HG03520 (cell line): ENCODE data around the gene NDUFAF7.
"Not testable (repeated sequence)": the region's sequence is repeated elsewhere in the genome, so short reads cannot be mapped to it uniquely, and the experiment has no call there.

ENCODE experiments used
- ATAC-seq: cut with Tn5 transposase; IDR thresholded peaks from one replicate; pipeline ENCODE4 v1.9.1; 2021; ENCODE audit warnings: mild to moderate bottlenecking, moderate library complexity; ENCODE audit not compliant: unreplicated experiment

The NDUFAF7 gene

GRCh38 chr2:37211939-37212338 is 19.5 kb upstream of the NDUFAF7 start:
- no peak for ATAC-seq

GRCh38 chr2:37215250-37215649 is 16.2 kb upstream of the NDUFAF7 start:
- no peak for ATAC-seq

GRCh38 chr2:37219046-37219445 is 12.4 kb upstream of the NDUFAF7 start:
- ATAC-seq: no peak

- ATAC-seq: no peak
These were observed 8.3 kb upstream of the NDUFAF7 start for GRCh38 chr2:37223131-37223530.

GRCh38 chr2:37224063-37224462 is 7.4 kb upstream of the NDUFAF7 start:
- no peak for ATAC-seq

- not testable (repeated sequence) for ATAC-seq
These were observed 6.3 kb upstream of the NDUFAF7 start for GRCh38 chr2:37225129-37225528.

- ATAC-seq: no peak
These were observed 4.6 kb upstream of the NDUFAF7 start for GRCh38 chr2:37226863-37227262.

GRCh38 chr2:37228788-37229187 is 2.7 kb upstream of the NDUFAF7 start:
- no peak for ATAC-seq

GRCh38 chr2:37230581-37230980 is 877 bp upstream of the NDUFAF7 start:
- ATAC-seq: no peak

GRCh38 chr2:37232131-37232933 is 874 bp downstream of the NDUFAF7 start:
- ATAC-seq: no peak

GRCh38 chr2:37243435-37243834 is 12.0 kb downstream of the NDUFAF7 start:
- no peak for ATAC-seq

GRCh38 chr2:37244017-37244416 is 12.6 kb downstream of the NDUFAF7 start:
- peak; percentile 90 for ATAC-seq

- ATAC-seq: no peak
These were observed 13.3 kb downstream of the NDUFAF7 start for GRCh38 chr2:37244755-37245154.

GRCh38 chr2:37246205-37246604 is 14.7 kb downstream of the NDUFAF7 start:
- ATAC-seq: no peak

GRCh38 chr2:37250869-37251740 is 19.6 kb downstream of the NDUFAF7 start:
- no peak for ATAC-seq

GRCh38 chr2:37262522-37262921 is 31.1 kb downstream of the NDUFAF7 start:
- ATAC-seq: no peak

- no peak for ATAC-seq
These were observed 32.4 kb downstream of the NDUFAF7 start for GRCh38 chr2:37263839-37264238.

GRCh38 chr2:37267685-37268084 is 36.2 kb downstream of the NDUFAF7 start:
- no peak for ATAC-seq

GRCh38 chr2:37268111-37268510 is 36.7 kb downstream of the NDUFAF7 start:
- no peak for ATAC-seq

GRCh38 chr2:37271376-37272067 is 40.1 kb downstream of the NDUFAF7 start:
- ATAC-seq: no peak

- no peak for ATAC-seq
These were observed 43.0 kb downstream of the NDUFAF7 start for GRCh38 chr2:37274359-37274965.
